GM12864 (cell line): ENCODE data around the gene SLC7A11.

Experiments used
- DNase-seq: peaks from one replicate; pipeline ENCODE4 v3.0.0-alpha.2; 2011; ENCODE audit warnings: low read depth
- H3K4me3 ChIP-seq: 2 replicates; pipeline ENCODE4 v1.5.1; 2011; ENCODE audit warnings: mild to moderate bottlenecking, low read depth, low read length, control low read depth
- CTCF ChIP-seq: IDR thresholded peaks from 2 replicates; pipeline ENCODE4 v1.5.1; 2011; ENCODE audit warnings: low read depth, mild to moderate bottlenecking, moderate library complexity, low read length, control low read depth, inconsistent platforms; ENCODE audit errors: missing control alignments

The SLC7A11 gene

GRCh38 chr4:138259824-138260223 lies 17.7 kb upstream of the SLC7A11 start:
- no peak overlapping the region for H3K4me3 ChIP-seq
- no peak for DNase-seq
- TF ChIP-seq CTCF = no peak

- H3K4me3 ChIP-seq = no peak overlapping the region
- TF ChIP-seq CTCF = no peak
- DNase-seq = no peak
These were observed 17.1 kb upstream of the SLC7A11 start for GRCh38 chr4:138259271-138259670.

- TF ChIP-seq CTCF = no peak
These were observed 14.5 kb upstream of the SLC7A11 start for GRCh38 chr4:138256608-138257007.

GRCh38 chr4:138255917-138256597 lies 13.9 kb upstream of the SLC7A11 start:
- DNase-seq = no peak
- no peak for TF ChIP-seq CTCF
- no peak overlapping the region for H3K4me3 ChIP-seq

More at GRCh38 chr4:138256608-138257007, 14.5 kb upstream of the SLC7A11 start:
- H3K4me3 ChIP-seq = no peak overlapping the region
- no peak for DNase-seq

GRCh38 chr4:138252551-138252950 lies 10.4 kb upstream of the SLC7A11 start:
- no peak overlapping the region for H3K4me3 ChIP-seq
- no peak for TF ChIP-seq CTCF
- no peak for DNase-seq

GRCh38 chr4:138251938-138252337 lies 9.8 kb upstream of the SLC7A11 start:
- TF ChIP-seq CTCF = no peak
- no peak overlapping the region for H3K4me3 ChIP-seq
- no peak for DNase-seq

GRCh38 chr4:138249132-138249531 lies 7.0 kb upstream of the SLC7A11 start:
- H3K4me3 ChIP-seq = no peak overlapping the region
- DNase-seq = no peak
- TF ChIP-seq CTCF = no peak
